ENCODE data around the gene PRDM8. TPM values are rescaled to one million over a fixed set of nuclear protein-coding genes. Genes with fewer than 3 reads are reported as not detected.

The PRDM8 gene
- total and polyA plus RNA-seq, 2 donors (not counting 1 experiment from before 2014, with no cell fraction given), result 20.0 to 35.6 TPM

- Histone ChIP-seq H3K36me3 (replicated peaks in 1 of 2; ENCODE audit: control extremely low read depth in 1 of 2, control insufficient read depth in 1 of 2, extremely low read depth in 1 of 2, insufficient read depth in 2 of 2, low read length in 1 of 2) (no peaks in the 10 kb centered on the region), H3K27ac (ENCODE audit: low read length in 2 of 2) (no peak overlapping the region), H3K4me3 (ENCODE audit: control extremely low read depth in 1 of 5, extremely low read depth in 1 of 5, insufficient read depth in 1 of 5, low read depth in 2 of 5, low read length in 4 of 5) (no peak overlapping the region), H4K20me1 (ENCODE audit: control insufficient read depth, insufficient read depth, low read length, poor library complexity, severe bottlenecking) (no peaks in the 10 kb centered on the region), H3K9me3 (ENCODE audit: control extremely low read depth in 1 of 3, control insufficient read depth in 2 of 3, insufficient read depth in 1 of 3, low read length in 2 of 3) (no peaks in the 10 kb centered on the region), H3K9ac (ENCODE audit: low read length) (no peak overlapping the region), H3K79me2 (ENCODE audit: control insufficient read depth, insufficient read depth, low read length) (no peaks in the 10 kb centered on the region), H3K4me2 (replicated peaks; ENCODE audit: low read depth, low read length, poor library complexity, severe bottlenecking) (no peak overlapping the region), H3K27me3 (replicated peaks in 1 of 4; ENCODE audit: control extremely low read depth in 1 of 4, control insufficient read depth in 3 of 4, insufficient read depth in 4 of 4, low read length in 3 of 4) (peaks cover 0 to 9% (median 0%) of the 10 kb centered on the region in 4 experiments), H2AFZ (ENCODE audit: insufficient read depth, low read depth, low read length, poor library complexity, severe bottlenecking) (no peak overlapping the region), H3K4me1 (ENCODE audit: control insufficient read depth in 2 of 2, insufficient read depth in 2 of 2, low read length in 2 of 2) (no peaks in the 10 kb centered on the region)
- H3K4me3 Mint-ChIP-seq, result no peak overlapping the region
- no peak overlapping the region for H3K27ac Mint-ChIP-seq
- TF ChIP-seq CTCF (IDR thresholded peaks at IDR 0.05) (no peak), EZH2 (IDR thresholded peaks at IDR 0.05; ENCODE audit: borderline replicate concordance, insufficient read depth, low read depth, low read length, poor library complexity, severe bottlenecking) (no peak)
- peaks cover 14% of the 10 kb centered on the region for H3K27me3 Mint-ChIP-seq
- POLR2A ChIA-PET, result no interaction called here
- DNase-seq, result no peak
- CTCF ChIA-PET, result interaction anchor here (1.5 kb wide), 1 partner anchor 103 kb away, joined by 10 read pairs; no protein-coding TSS in a partner anchor
- intact Hi-C loops (cut with micrococcal nuclease), result no loop called here
- no peaks in the 10 kb centered on the region for H3K9me3 Mint-ChIP-seq (ENCODE audit: insufficient read depth)
- ATAC-seq (ENCODE audit: low read depth), result no peak
- H3K4me1 Mint-ChIP-seq, result peaks cover 2% of the 10 kb centered on the region
These were observed 31.2 kb downstream of the PRDM8 start for GRCh38 chr4:80228460-80228859.

GRCh38 chr4:80229128-80229527 lies 31.8 kb downstream of the PRDM8 start:
- peaks cover 2% of the 10 kb centered on the region for H3K4me1 Mint-ChIP-seq

More at GRCh38 chr4:80229128-80229527, 31.8 kb downstream of the PRDM8 start:
- no peaks in the 10 kb centered on the region for H3K79me2 ChIP-seq (ENCODE audit: control insufficient read depth, insufficient read depth, low read length)
- peaks cover 0 to 9% (median 0%) of the 10 kb centered on the region in 4 experiments for H3K27me3 ChIP-seq (replicated peaks in 1 of 4; ENCODE audit: control extremely low read depth in 1 of 4, control insufficient read depth in 3 of 4, insufficient read depth in 4 of 4, low read length in 3 of 4)
- H4K20me1 ChIP-seq (ENCODE audit: control insufficient read depth, insufficient read depth, low read length, poor library complexity, severe bottlenecking), result no peaks in the 10 kb centered on the region
- 80% methylated on average over 1 of the region's 2 CpGs for WGBS (ENCODE audit: insufficient coverage)
- ChIA-PET CTCF (interaction anchor here (1.5 kb wide), 1 partner anchor 104 kb away, joined by 10 read pairs; no protein-coding TSS in a partner anchor), POLR2A (no interaction called here)
- no peak overlapping the region for H3K4me3 ChIP-seq (ENCODE audit: control extremely low read depth in 1 of 5, extremely low read depth in 1 of 5, insufficient read depth in 1 of 5, low read depth in 2 of 5, low read length in 4 of 5)
- Mint-ChIP-seq H3K27me3 (peaks cover 14% of the 10 kb centered on the region), H3K27ac (no peak overlapping the region), H3K4me3 (no peak overlapping the region), H3K9me3 (ENCODE audit: insufficient read depth) (no peaks in the 10 kb centered on the region)
- intact Hi-C loops (cut with micrococcal nuclease), result no loop called here
- no peak overlapping the region for H3K4me2 ChIP-seq (replicated peaks; ENCODE audit: low read depth, low read length, poor library complexity, severe bottlenecking)
- H3K9me3 ChIP-seq (ENCODE audit: control extremely low read depth in 1 of 3, control insufficient read depth in 2 of 3, insufficient read depth in 1 of 3, low read length in 2 of 3), result no peaks in the 10 kb centered on the region
- TF ChIP-seq CTCF (IDR thresholded peaks at IDR 0.05), result no peak
- TF ChIP-seq EZH2 (IDR thresholded peaks at IDR 0.05; ENCODE audit: borderline replicate concordance, insufficient read depth, low read depth, low read length, poor library complexity, severe bottlenecking), result no peak
- no peak overlapping the region for H3K27ac ChIP-seq (ENCODE audit: low read length in 2 of 2)
- H2AFZ ChIP-seq (ENCODE audit: insufficient read depth, low read depth, low read length, poor library complexity, severe bottlenecking), result no peak overlapping the region
- no peak overlapping the region for H3K9ac ChIP-seq (ENCODE audit: low read length)
- ATAC-seq (ENCODE audit: low read depth) (no peak), DNase-seq (no peak)
- no peaks in the 10 kb centered on the region for H3K36me3 ChIP-seq (replicated peaks in 1 of 2; ENCODE audit: control extremely low read depth in 1 of 2, control insufficient read depth in 1 of 2, extremely low read depth in 1 of 2, insufficient read depth in 2 of 2, low read length in 1 of 2)
- no peaks in the 10 kb centered on the region for H3K4me1 ChIP-seq (ENCODE audit: control insufficient read depth in 2 of 2, insufficient read depth in 2 of 2, low read length in 2 of 2)
